Measurements from ENCODE around the gene PPP1R16B.

Gene PPP1R16B

GRCh38 chr20:38880952-38881735, 75.6 kb downstream of the PPP1R16B start:
- no peak for FAIRE-seq

- no peak for FAIRE-seq
These were observed 76.4 kb downstream of the PPP1R16B start for GRCh38 chr20:38881806-38882440.

- no peak for FAIRE-seq
These were observed 77.1 kb downstream of the PPP1R16B start for GRCh38 chr20:38882600-38882999.

- FAIRE-seq, result no peak
These were observed 77.8 kb downstream of the PPP1R16B start for GRCh38 chr20:38883081-38883980.

- FAIRE-seq, result no peak
These were observed 78.7 kb downstream of the PPP1R16B start for GRCh38 chr20:38883981-38884733.

GRCh38 chr20:38885357-38885756, 79.9 kb downstream of the PPP1R16B start:
- FAIRE-seq, result no peak

- FAIRE-seq, result no peak
These were observed 82.7 kb downstream of the PPP1R16B start for GRCh38 chr20:38888059-38888831.

- FAIRE-seq, result no peak
These were observed 83.6 kb downstream of the PPP1R16B start for GRCh38 chr20:38889050-38889449.

GRCh38 chr20:38889792-38890496, 84.4 kb downstream of the PPP1R16B start:
- FAIRE-seq, result no peak

GRCh38 chr20:38890497-38890818, 85.0 kb downstream of the PPP1R16B start:
- FAIRE-seq, result no peak

GRCh38 chr20:38892091-38892981, 86.8 kb downstream of the PPP1R16B start:
- FAIRE-seq, result no peak

GRCh38 chr20:38893056-38893564, 87.6 kb downstream of the PPP1R16B start:
- no peak for FAIRE-seq

- FAIRE-seq, result no peak
These were observed 88.1 kb downstream of the PPP1R16B start for GRCh38 chr20:38893565-38894090.

- FAIRE-seq, result no peak
These were observed 88.8 kb downstream of the PPP1R16B start for GRCh38 chr20:38894091-38894847.

- FAIRE-seq, result no peak
These were observed 89.8 kb downstream of the PPP1R16B start for GRCh38 chr20:38895098-38895949.

- FAIRE-seq, result no peak
These were observed 90.6 kb downstream of the PPP1R16B start for GRCh38 chr20:38896009-38896594.

GRCh38 chr20:38897267-38897666, 91.8 kb downstream of the PPP1R16B start:
- FAIRE-seq, result no peak
